ENCODE results near the gene VNN1.
"Not testable (repeated sequence)": the region's sequence is repeated elsewhere in the genome, so short reads cannot be mapped to it uniquely, and the experiment has no call there.

The VNN1 gene

DNA sequence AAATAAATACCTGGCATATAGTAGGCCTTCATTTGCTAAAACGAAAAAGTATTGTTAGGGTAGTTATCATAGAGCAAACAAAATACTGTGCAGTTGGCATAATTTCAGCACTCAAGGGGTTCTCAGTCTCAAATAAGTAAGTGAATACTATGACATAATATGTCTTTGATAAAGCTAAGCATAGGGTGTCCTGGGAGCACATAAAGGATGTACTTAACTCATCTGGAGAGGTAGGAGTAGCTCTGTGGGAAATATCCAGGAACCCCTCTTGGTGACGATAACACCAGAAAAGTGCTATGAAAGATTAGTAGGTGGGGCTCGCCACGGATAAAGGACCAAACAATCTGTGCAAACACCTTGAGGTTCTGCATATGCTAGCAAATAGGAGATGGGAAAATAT is 23.2 kb downstream of the VNN1 start:
- H3K27ac ChIP-seq, result no peak overlapping the region
- TF ChIP-seq CTCF (IDR thresholded peaks at IDR 0.05), result no peak
- no peak for TF ChIP-seq ZFX (IDR thresholded peaks at IDR 0.05; ENCODE audit: borderline replicate concordance)

DNA sequence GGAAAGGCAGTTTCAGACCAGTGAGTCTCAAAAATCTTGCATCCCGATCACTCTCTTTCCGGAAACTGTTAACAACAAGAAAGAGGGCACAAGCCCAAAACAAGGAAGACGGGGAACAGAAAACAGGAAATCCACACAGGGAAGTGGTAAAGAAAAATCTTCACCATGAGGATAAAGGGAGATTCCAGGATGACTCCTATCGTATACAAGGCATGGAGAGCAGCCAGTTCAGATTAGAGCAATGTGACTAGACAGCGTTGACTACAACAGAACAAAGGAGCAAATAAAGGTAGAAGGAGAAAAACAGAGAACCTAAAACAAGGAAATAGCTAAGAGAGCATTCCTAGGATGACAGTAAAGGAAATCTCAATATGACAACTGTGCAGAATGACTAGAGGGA is 26.5 kb downstream of the VNN1 start:
- H3K27ac ChIP-seq, result no peak overlapping the region
- no peak for TF ChIP-seq CTCF (IDR thresholded peaks at IDR 0.05)
- no peak for TF ChIP-seq ZFX (IDR thresholded peaks at IDR 0.05; ENCODE audit: borderline replicate concordance)

DNA sequence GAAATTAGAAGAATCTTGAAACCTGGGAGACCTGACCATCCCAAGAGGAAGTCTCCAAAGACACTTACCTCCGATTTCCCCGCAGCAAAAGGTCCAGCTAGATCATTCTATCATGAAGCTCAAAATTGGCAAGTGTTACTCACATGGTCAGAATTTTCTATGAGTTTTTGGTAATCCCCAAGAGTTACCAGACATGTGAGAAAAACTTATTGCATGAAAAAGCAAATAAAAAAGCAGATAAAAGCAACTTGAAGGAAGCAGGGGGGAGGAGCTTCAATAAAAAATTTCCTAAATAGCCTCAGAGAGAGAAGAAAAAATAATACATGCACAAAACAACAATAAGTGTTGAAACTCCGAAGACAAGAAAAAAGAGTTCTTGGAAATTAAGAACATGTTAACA is 27.3 kb downstream of the VNN1 start:
- H3K27ac ChIP-seq, result no peak overlapping the region
- no peak for TF ChIP-seq CTCF (IDR thresholded peaks at IDR 0.05)
- TF ChIP-seq ZFX (IDR thresholded peaks at IDR 0.05; ENCODE audit: borderline replicate concordance), result no peak

GRCh38 chr6:132685009-132685408 is 28.8 kb downstream of the VNN1 start:
- TF ChIP-seq CTCF (IDR thresholded peaks at IDR 0.05) (no peak), ZFX (IDR thresholded peaks at IDR 0.05; ENCODE audit: borderline replicate concordance) (no peak)
- no peak overlapping the region for H3K27ac ChIP-seq

GRCh38 chr6:132684272-132684671 is 29.6 kb downstream of the VNN1 start:
- H3K27ac ChIP-seq, result no peak overlapping the region
- TF ChIP-seq CTCF (IDR thresholded peaks at IDR 0.05) (no peak), ZFX (IDR thresholded peaks at IDR 0.05; ENCODE audit: borderline replicate concordance) (no peak)

- TF ChIP-seq CTCF (IDR thresholded peaks at IDR 0.05), result no peak
- no peak for TF ChIP-seq ZFX (IDR thresholded peaks at IDR 0.05; ENCODE audit: borderline replicate concordance)
- H3K27ac ChIP-seq, result no peak overlapping the region
These were observed 30.3 kb downstream of the VNN1 start for GRCh38 chr6:132683543-132683942.

- H3K27ac ChIP-seq, result not testable (repeated sequence)
These were observed 34.8 kb downstream of the VNN1 start for GRCh38 chr6:132679094-132679493.

GRCh38 chr6:132675749-132676148 is 38.1 kb downstream of the VNN1 start:
- H3K27ac ChIP-seq, result no peak overlapping the region
- TF ChIP-seq ZFX (IDR thresholded peaks at IDR 0.05; ENCODE audit: borderline replicate concordance), result no peak
- no peak for TF ChIP-seq CTCF (IDR thresholded peaks at IDR 0.05)

Data from 22Rv1 (cell line).